Neural progenitor cell (in vitro differentiated cells): ENCODE data around the gene TMEM232.

Source experiments
- CTCF ChIP-seq: fragments of 200-600 bp; sonication (generic); IDR thresholded peaks from 2 replicates; pipeline ENCODE4 v1.5.1; 2017; ENCODE audit warnings: antibody characterized with exemption, mild to moderate bottlenecking
- EZH2 ChIP-seq: fragments of 200-600 bp; sonication (generic); IDR thresholded peaks from 2 replicates; pipeline ENCODE4 v1.6.1; 2017; ENCODE audit warnings: antibody characterized with exemption, mild to moderate bottlenecking, moderate library complexity
- EZH2phosphoT487 ChIP-seq: fragments of 200-600 bp; sonication (generic); IDR thresholded peaks from 2 replicates; pipeline ENCODE4 v1.6.1; 2017; ENCODE audit warnings: antibody characterized with exemption

GRCh38 chr5:110658006-110658405, 68.5 kb downstream of the TMEM232 start:
- no peak for TF ChIP-seq CTCF
- TF ChIP-seq EZH2 = no peak
- TF ChIP-seq EZH2phosphoT487 = no peak
